Psoas muscle (tissue), 8 donors: ENCODE measurements around the gene ELOVL5. TPM values are rescaled to one million over a fixed set of nuclear protein-coding genes. Genes with fewer than 3 reads are reported as not detected.

ENCODE experiments used
- ATAC-seq, 4 donors: fragments of 200-7000 bp; cut with Tn5 transposase; one replicate each; pipeline ENCODE4 v1.9.1; 2020; ENCODE audit warnings: moderate library complexity in 3 of 4, mild to moderate bottlenecking in 2 of 4
- DNase-seq, 2 donors: peaks; one replicate each; pipeline ENCODE4 v3.0.0-alpha.2; 2020
- H3K27ac ChIP-seq: fragments of 200-600 bp; one replicate; pipeline ENCODE4 v1.8.0; 2022
- H3K27me3 ChIP-seq, 3 donors: fragments of 200-600 bp in 1 of 3; one replicate each; pipeline versions ENCODE4 v1.6.1 to v1.8.0; 2013 to 2022; ENCODE audit warnings: low read length in 2 of 3, mild to moderate bottlenecking in 2 of 3, moderate library complexity in 1 of 3; ENCODE audit not compliant: insufficient read depth in 3 of 3
- H3K36me3 ChIP-seq, 2 donors: fragments of 200-600 bp in 1 of 2; one replicate each; pipeline versions ENCODE4 v1.6.1 to v1.8.0; 2013 to 2022; ENCODE audit warnings: low read depth in 1 of 2, mild to moderate bottlenecking in 1 of 2, moderate library complexity in 1 of 2; ENCODE audit not compliant: insufficient read depth in 1 of 2
- H3K4me1 ChIP-seq: fragments of 200-600 bp; one replicate; pipeline ENCODE4 v1.8.0; 2022
- H3K4me3 ChIP-seq: fragments of 200-600 bp; one replicate; pipeline ENCODE4 v1.8.0; 2022; ENCODE audit warnings: mild to moderate bottlenecking
- H3K9me3 ChIP-seq: fragments of 200-600 bp; one replicate; pipeline ENCODE4 v1.8.0; 2022
- CTCF ChIP-seq: fragments of 200-600 bp; IDR thresholded peaks from one replicate; pipeline ENCODE4 v1.8.0; 2022; ENCODE audit warnings: antibody characterized with exemption
- WGBS, 3 donors: extraction: QIAGEN DNeasy Blood & Tissue Kit; methylation state at CpG; one replicate each; pipeline versions ENCODE4 v1.1.6 to v1.1.7; 2013; 5-methylcytosine and 5-hydroxymethylcytosine counted together
- intact Hi-C, 2 donors: fragments of 100-400 bp; cut with DNase I; formaldehyde crosslinking; loops; one replicate each; pipeline versions ENCODE4 v1.11.0 to v1.14.2; 2022
- polyA plus RNA-seq, 3 donors: library from polyadenylated mRNA; stranded (reverse); fragments of 200-250 nt; gene quantifications; one replicate each; pipeline ENCODE4 v1.2.3, GENCODE V29; 2013
- total RNA-seq, 4 donors: library from RNA; stranded (reverse); fragmentation: NEBNext Ultra II Directional in 2 of 4; extraction: Animal tissue kit (Norgen Biotek cat#: 25700) in 2 of 4; gene quantifications; one replicate each; pipeline versions ENCODE4 v1.2.1 to v1.2.4, GENCODE V29; 2021 to 2023
- donor health status: healthy with polysubstance abuse.
- donor health status: DM: no; HTN: no; CAD: no; lungs with moderate emphysema.
- donor health status: Bipolar disorder and iron deficiency.
- donor health status: healthy.
- donor health status: DM: yes; HTN: yes; CAD: no.
- donor health status: DM: no; HTN: no; CAD: no.
- donor health status: DM: no; HTN: no; CAD: no.
- donor health status: DM: yes; HTN: yes; CAD: no.

The ELOVL5 gene
- total and polyA plus RNA-seq, 7 donors: 4.8 to 14.4 (median 7.5) TPM

- Histone ChIP-seq H3K9me3 (no peaks in the 10 kb centered on the region), H3K36me3 (no peaks in the 10 kb centered on the region), H3K27ac (no peak overlapping the region), H3K4me1 (no peaks in the 10 kb centered on the region), H3K27me3 (no peaks in the 10 kb centered on the region), H3K4me3 (no peak overlapping the region)
- DNase-seq (no peak), ATAC-seq (no peak)
- intact Hi-C loops: no loop called here
- 82 to 87% (median 83%) methylated on average over 4 of the region's 4 CpGs for WGBS, 3 donors
- no peak for TF ChIP-seq CTCF
Observed at GRCh38 chr6:53336070-53336469, 12.7 kb downstream of the ELOVL5 start.

- ATAC-seq (no peak), DNase-seq (no peak)
- H3K27ac ChIP-seq: no peak overlapping the region
- no peaks in the 10 kb centered on the region for H3K27me3 ChIP-seq
- H3K9me3 ChIP-seq: no peaks in the 10 kb centered on the region
- WGBS, 3 donors: 70 to 77% (median 71%) methylated on average over 12 of the region's 12 CpGs
- intact Hi-C loops: no loop called here
- no peaks in the 10 kb centered on the region for H3K4me1 ChIP-seq
- no peak for TF ChIP-seq CTCF
- H3K4me3 ChIP-seq: peak overlapping the region; percentile 18
- H3K36me3 ChIP-seq: no peaks in the 10 kb centered on the region
Observed at GRCh38 chr6:53335224-53335994, 13.3 kb downstream of the ELOVL5 start.

GRCh38 chr6:53333439-53334408, 15.0 kb downstream of the ELOVL5 start:
- ATAC-seq: no peak
- no peak for DNase-seq
- 71 to 74% (median 72%) methylated on average over 5 of the region's 5 CpGs for WGBS, 3 donors
- Histone ChIP-seq H3K27me3 (no peaks in the 10 kb centered on the region), H3K9me3 (no peaks in the 10 kb centered on the region), H3K4me3 (no peak overlapping the region), H3K27ac (no peak overlapping the region), H3K36me3 (no peaks in the 10 kb centered on the region), H3K4me1 (no peaks in the 10 kb centered on the region)
- TF ChIP-seq CTCF: no peak
- intact Hi-C loops: no loop called here

GRCh38 chr6:53331678-53332077, 17.1 kb downstream of the ELOVL5 start:
- H3K27me3 ChIP-seq: no peaks in the 10 kb centered on the region
- no peak for TF ChIP-seq CTCF
- H3K36me3 ChIP-seq: no peaks in the 10 kb centered on the region
- no peak overlapping the region for H3K27ac ChIP-seq
- no peak for ATAC-seq
- intact Hi-C loops: no loop called here
- no peak overlapping the region for H3K4me3 ChIP-seq
- no peak for DNase-seq
- H3K4me1 ChIP-seq: peaks cover 5% of the 10 kb centered on the region
- H3K9me3 ChIP-seq: no peaks in the 10 kb centered on the region
- 93 to 95% (median 94%) methylated on average over 2 of the region's 2 CpGs for WGBS, 3 donors
